ENCODE data around the gene ACO1.

GRCh38 chr9:32350682-32351081 lies 33.8 kb upstream of the ACO1 start:
- TF ChIP-seq, protein P1, sequence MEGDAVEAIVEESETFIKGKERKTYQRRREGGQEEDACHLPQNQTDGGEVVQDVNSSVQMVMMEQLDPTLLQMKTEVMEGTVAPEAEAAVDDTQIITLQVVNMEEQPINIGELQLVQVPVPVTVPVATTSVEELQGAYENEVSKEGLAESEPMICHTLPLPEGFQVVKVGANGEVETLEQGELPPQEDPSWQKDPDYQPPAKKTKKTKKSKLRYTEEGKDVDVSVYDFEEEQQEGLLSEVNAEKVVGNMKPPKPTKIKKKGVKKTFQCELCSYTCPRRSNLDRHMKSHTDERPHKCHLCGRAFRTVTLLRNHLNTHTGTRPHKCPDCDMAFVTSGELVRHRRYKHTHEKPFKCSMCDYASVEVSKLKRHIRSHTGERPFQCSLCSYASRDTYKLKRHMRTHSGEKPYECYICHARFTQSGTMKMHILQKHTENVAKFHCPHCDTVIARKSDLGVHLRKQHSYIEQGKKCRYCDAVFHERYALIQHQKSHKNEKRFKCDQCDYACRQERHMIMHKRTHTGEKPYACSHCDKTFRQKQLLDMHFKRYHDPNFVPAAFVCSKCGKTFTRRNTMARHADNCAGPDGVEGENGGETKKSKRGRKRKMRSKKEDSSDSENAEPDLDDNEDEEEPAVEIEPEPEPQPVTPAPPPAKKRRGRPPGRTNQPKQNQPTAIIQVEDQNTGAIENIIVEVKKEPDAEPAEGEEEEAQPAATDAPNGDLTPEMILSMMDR (IDR thresholded peaks at IDR 0.05; ENCODE audit: insufficient read depth, low read length, poor library complexity, severe bottlenecking), result peak; percentile 17
- TF ChIP-seq EZH2phosphoT487 (conservative IDR thresholded peaks at IDR 0.05; ENCODE audit: low read length), result no peak
